GM18519 (cell line): ENCODE results near the gene BIN1.

Experiments used
- ATAC-seq: cut with Tn5 transposase; IDR thresholded peaks from one replicate; pipeline ENCODE4 v1.9.1; 2021; ENCODE audit warnings: mild to moderate bottlenecking, moderate library complexity; ENCODE audit not compliant: unreplicated experiment, low FRiP score

BIN1 gene

DNA sequence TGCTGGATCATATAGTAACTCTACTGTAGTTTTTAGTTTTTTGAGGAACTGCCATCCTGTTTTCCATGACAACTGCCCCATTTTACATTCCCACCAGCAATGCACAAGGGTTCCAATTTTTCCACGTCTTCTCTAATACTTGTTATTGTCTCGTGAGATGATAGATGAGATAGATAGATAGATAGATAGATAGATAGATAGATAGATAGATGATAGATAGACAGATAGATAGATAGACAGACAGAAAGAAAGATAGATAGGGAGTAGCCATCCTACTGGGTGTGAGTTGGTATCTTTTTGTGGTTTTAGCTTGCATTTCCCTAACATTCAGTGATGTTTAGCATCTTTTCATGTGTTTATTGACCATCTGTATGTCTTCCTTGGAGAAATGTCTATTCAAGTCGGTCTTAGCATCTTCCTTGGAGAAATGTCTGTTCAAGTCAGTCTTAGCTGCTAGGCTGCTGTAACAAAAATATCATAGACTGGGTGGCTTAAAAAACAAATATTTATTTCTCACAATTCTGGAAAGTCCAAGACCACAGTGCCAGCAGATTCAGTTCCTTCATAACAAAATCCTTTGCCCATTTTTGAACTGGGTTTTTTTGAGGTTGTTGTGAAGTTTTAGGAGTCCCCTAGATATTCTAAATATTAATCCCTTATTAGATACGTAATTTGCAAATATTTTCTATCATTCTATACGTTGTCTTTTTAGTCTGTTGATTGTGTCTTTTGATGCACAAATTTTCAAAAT is 98.5 kb downstream of the BIN1 start:
- ATAC-seq = no peak

DNA sequence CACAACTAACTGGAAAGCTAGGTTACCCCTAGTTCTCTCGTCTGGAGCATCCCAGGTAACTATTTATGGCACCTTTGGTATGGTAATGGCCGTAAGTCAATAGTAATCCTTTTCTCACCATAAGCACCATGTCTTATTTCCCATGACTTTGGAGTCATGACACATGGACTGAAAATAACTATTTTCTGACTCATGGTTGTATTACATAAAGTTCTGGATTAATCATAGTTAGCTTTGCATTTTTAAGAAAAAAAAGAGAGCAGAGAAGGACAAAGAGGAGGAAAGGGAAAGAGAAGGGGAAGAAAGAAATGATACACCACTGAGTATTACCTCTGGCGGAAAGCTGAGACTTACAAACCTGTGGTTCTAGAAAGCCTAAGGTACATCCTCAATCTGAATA is 99.3 kb downstream of the BIN1 start:
- ATAC-seq = no peak

- ATAC-seq = no peak
These were observed 100.0 kb downstream of the BIN1 start for GRCh38 chr2:127006962-127007361.

DNA sequence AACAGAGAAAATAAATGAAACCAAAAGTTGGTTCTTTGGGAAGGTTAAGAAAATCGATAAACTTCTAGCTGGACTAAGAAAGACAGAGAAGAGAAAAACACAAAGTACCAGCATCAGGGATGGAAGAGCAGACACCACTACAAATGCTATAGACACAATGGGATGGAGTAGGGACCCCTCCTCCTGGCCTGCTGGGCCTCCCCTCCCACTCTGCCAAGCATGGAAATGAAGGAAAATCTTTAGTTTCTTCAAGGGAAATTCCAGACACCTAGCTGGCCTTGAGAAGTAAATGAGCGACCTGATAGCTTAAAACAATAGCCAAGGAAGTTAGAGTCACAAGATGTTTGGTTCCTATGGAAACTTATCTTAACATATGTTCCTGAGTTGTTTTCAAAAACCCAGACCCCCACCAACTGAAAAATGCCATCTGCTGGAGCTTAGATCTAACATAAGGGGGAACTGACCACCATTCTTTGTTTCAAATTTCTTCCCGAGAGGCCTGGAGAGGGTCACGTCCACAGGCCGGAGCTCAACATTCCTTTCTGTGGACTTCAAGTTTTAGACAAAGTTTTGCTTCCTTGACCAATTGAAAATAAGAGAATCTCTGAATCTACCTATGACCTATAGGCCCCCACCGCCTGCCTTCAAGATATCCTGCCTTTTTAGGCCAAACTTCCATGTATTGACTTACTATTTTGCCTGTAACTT is 101.9 kb downstream of the BIN1 start:
- no peak for ATAC-seq

DNA sequence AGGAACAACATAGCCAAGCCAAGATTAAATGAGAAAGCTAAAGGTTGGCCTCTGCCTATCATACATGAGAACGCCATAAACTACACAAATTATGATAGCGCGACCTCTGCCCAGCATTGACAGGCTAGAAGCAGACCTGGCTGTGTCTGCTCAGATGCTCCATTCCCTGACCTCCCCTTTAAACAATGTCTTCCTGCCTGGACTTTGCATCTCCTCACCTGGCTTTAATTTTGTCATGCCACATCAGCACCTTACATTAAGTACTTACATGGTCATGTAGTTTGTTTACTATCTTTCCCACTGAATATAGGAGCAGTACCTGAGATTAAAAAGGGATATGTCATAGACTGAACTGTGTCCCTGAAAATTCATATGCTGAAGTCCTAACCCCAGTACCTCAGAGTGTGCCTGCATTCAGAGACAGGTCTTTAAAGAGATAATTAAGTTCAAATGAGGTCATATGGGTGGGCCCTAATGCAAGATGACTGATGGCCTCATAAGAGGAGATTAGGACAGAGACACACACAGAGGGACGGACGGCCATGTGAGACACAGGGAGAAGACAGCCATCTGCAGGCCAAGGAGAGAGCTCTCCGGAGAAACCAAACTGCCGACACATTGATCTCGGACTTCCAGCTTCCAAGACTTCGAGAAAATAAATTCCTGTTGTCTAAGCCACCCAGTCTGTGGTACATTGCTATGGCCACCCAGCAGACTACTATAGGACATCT is 103.7 kb downstream of the BIN1 start:
- ATAC-seq = no peak

GRCh38 chr2:127001751-127002150 is 105.2 kb downstream of the BIN1 start:
- ATAC-seq = no peak

GRCh38 chr2:127000937-127001336 is 106.0 kb downstream of the BIN1 start:
- no peak for ATAC-seq

- ATAC-seq = no peak
These were observed 106.8 kb downstream of the BIN1 start for GRCh38 chr2:127000194-127000593.

DNA sequence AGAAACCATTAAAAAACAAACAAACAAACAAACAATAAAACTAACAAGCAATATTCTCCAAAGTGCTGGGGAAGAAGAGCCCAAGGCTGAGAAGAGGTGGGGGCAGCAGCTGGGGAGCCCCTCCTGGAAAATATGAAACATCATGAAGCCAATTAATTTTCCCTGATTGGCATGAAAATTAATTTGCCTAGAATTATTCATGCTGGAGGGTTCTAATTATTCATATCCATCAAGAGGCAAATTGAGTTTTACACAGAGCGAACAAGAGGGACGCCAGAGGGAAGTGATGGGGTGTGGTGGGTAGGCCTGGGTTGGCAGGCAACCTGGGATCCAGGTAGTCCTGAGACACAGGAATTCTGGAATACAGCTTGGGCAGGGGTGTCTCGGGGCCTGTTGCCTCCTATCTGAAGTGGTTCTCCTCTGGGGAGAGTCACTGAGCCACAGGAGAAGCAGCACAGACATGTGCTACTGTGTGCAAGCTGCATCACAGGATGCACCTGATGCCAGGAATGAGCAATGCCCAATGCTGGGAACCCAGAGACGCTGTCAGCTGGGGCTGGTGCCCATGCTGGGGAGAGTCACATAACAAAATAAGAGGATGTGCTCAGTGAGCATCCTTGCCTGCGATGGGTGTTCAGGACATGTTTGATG is 107.7 kb downstream of the BIN1 start:
- no peak for ATAC-seq

- ATAC-seq = no peak
These were observed 108.5 kb downstream of the BIN1 start for GRCh38 chr2:126998486-126998885.
